Left forelimb (tissue), 1 donor: ENCODE measurements around the gene CAPN11.

Experiments used
- DNase-seq: peaks from one replicate; pipeline ENCODE4 v3.0.0-alpha.2; 2018; ENCODE audit warnings: low spot score

The CAPN11 gene

DNA sequence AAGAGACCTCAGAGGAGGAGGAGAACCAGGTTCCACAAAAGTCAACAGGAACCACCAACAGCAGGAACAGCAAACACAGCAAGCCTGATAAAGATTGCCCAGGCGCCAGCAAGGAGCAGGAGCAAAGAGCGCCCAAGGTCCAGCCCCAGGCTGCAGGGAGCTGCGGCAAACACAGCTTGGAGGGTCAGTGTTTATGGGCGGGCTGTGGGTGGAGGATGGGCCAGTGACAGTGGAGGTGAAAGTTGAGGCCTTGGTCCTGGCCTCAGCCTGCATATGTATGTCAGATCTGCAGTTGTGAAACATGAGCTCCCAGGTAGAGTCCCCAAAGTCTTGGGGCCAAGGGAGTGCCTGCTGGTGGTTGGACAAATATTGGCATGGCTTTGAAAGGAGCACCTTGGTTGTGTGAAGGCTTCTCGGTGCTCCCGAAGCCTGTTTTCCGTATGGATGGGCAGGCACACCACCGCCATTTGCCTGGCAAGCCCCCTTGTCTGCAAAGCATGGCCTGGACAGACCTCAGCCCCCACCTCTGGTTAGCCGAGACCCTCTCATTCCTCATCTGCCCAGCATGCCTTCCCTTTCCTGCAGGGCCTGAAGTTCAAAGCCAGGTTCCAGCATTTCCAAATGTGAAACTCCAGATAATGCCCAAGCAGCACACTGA, 2.0 kb upstream of the CAPN11 start:
- DNase-seq = no peak

- no peak for DNase-seq
Observed at GRCh38 chr6:44157152-44157521, 1.5 kb upstream of the CAPN11 start.

DNA sequence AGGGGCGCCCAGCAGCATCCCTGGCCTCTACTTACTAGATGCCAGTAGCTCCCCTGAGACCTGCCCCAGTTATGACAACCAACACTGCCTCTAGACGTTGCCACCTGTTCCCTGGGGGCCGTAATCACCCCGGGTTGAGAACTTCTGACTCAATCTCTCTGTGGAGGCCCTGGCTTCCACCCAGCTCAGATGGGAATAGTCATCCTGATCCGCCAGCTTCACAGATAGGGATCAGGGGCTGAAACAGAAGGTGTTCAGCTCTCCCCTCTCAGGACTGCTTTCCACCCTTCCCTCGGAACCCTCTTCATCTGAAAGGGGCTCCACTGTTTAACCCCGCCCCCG, 3.3 kb downstream of the CAPN11 start:
- no peak for DNase-seq

GRCh38 chr6:44162876-44163625, 4.4 kb downstream of the CAPN11 start:
- no peak for DNase-seq

DNA sequence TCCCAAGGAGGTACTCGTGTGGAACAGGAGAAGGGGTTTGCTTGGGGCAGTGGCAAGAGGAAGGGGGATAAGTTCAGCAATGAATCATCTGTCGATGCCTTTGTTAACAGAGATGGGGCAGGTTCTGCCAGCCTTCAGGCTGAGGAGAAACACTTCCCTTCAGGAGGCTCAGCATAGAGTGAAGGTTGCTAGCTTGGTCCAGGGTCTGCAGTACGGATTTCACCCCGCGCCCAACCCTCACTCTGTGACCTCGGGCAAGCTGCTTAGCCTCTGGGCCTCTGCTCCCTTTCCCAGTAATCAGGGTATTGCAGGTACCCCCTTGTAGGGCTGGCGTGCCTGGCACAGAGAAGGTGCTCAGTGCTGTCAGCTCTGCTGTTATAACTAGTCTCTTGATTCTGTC, 7.5 kb downstream of the CAPN11 start:
- DNase-seq = no peak

- DNase-seq = no peak
Observed at GRCh38 chr6:44166591-44167184, 8.1 kb downstream of the CAPN11 start.

- DNase-seq = no peak
Observed at GRCh38 chr6:44167567-44167966, 8.9 kb downstream of the CAPN11 start.

GRCh38 chr6:44169154-44169553, 10.5 kb downstream of the CAPN11 start:
- no peak for DNase-seq

DNA sequence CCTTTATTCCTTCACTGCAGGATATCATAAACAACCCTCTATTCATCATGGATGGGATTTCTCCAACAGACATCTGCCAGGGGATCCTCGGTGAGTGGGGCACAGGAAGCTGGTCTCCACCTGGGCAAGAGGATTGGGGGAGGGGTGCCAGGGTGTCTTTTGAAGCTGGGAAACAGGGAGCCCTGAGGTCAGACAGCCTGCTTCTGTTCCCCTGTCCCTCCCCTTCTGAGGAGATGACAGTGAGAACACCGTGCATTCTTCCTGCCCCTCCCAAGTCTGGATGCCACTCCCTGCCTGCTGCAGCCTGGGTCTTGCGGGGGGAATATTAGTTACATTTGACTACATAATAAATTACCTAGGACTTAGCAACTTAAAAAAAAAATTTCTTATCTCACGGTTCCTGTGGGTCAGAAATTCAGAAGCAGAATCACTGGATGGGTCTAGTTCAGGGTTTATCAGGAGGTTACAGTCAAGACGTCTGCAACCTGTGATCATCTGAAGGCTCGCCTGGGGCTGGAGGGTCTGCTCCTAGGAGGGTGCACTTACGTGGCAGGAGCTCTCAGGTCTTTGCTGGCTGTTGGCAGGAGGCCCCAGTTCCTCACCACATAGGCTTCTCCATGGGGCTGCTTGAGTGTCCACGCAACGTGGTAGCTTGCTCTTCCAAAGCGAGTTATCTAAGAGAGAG, 11.4 kb downstream of the CAPN11 start:
- DNase-seq = no peak

DNA sequence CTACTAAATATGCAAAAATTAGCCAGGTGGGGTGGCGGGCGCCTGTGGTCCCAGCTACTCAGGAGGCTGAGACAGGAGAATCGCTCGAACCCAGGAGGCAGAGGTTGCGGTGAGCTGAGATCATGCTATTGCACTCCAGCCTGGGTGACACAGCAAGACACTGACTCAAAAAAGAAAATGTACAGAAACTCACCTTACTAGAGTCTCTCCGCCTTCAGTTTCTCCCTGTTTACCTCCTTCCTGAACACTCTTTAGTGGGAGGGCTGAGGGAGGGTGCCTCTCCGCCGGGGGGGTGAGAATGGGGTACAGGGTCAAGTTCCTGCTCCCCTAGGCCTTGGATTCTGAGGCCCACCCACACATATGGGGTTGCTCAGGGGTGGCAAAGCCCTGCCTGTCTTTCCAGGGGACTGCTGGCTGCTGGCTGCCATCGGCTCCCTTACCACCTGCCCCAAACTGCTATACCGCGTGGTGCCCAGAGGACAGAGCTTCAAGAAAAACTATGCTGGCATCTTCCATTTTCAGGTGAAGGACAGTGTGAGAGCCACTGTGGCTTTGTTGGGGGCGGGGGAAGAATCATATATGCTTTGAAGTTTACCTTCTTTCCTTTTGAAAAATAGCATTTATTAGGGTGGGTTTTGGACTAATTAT, 13.4 kb downstream of the CAPN11 start:
- DNase-seq = no peak

- DNase-seq = peak; percentile 83
Observed at GRCh38 chr6:44172731-44173500, 14.3 kb downstream of the CAPN11 start.

DNA sequence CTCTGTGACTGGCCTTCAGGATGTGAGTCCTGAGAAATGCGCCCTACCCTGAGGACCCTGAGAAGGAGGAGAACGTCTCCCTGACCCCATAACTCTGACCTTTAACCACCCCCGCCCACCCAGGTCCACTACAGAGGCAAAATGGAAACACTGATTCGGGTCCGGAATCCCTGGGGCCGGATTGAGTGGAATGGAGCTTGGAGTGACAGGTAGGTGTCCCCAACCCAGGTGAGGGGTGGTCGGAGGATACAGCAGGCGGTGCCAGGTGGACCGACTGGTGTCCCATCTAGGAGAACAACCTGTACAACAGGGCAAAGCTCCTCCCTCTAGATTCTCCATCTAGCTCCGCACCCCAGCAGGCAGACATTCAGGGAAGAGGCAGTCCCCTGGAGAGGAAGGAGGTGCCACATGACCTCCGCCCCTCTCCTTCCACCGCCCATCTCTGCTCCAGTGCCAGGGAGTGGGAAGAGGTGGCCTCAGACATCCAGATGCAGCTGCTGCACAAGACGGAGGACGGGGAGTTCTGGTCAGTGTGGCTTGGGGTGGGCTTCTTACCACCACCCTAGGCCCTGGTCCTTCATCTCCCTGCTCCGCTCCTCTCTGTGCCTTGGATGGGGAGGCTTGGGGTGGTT, 17.6 kb downstream of the CAPN11 start:
- DNase-seq = peak; percentile 57

- peak; percentile 60 for DNase-seq
Observed at GRCh38 chr6:44176762-44177509, 18.3 kb downstream of the CAPN11 start.

GRCh38 chr6:44177691-44178423, 19.2 kb downstream of the CAPN11 start:
- DNase-seq = peak; percentile 49

DNA sequence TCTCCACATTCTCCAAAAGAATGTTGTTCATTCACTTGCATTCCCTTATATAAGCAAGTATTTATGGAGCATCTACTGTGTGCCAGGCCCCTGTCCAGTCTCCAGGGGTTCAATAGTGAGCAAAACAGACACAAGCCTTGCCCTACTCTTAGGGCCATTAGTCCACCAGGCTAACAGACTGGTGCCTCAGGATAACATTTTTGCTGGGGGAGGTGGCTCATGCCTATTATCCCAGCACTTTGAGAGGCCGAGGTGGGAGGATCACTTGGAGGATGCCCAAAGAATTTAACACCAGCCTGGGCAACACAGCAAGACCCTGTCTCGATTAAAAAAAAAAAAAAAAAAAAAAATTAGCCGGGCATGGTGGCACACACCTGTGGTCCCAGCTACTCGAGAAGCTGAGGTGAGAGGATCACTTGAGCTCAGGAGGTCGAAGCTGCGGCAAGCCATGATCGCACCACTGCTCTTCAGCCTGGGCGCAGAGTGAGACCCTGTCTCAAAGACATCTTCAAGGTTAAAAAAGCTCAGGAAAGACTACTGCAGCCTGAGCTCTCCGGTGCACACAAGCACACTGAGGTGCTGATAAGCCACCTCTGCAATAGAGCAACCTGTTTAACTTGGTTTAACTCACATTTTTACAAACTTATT, 19.9 kb downstream of the CAPN11 start:
- no peak for DNase-seq

DNA sequence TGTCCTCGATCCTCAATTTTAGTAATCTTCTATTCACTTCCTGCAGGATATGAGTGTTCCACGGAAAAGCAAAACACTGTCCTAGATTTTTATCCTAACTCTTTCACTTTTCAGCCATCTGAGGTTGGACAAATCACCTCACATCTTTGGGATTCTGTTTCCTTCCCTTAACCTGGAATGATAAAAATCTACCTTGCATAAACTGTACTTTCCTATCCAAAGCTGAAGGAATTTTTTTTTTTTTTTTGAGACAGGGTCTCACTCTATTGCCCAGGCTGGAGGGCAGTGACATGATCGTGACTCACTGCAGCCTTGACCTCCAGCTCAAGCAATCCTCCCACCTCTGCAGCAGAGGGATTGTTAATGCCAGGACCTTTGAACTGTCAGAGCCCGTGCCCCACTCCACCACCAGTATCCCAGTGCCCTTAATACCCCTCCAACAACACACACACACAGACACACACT, 20.5 kb downstream of the CAPN11 start:
- DNase-seq = no peak

GRCh38 chr6:44179648-44180047, 21.0 kb downstream of the CAPN11 start:
- no peak for DNase-seq

DNA sequence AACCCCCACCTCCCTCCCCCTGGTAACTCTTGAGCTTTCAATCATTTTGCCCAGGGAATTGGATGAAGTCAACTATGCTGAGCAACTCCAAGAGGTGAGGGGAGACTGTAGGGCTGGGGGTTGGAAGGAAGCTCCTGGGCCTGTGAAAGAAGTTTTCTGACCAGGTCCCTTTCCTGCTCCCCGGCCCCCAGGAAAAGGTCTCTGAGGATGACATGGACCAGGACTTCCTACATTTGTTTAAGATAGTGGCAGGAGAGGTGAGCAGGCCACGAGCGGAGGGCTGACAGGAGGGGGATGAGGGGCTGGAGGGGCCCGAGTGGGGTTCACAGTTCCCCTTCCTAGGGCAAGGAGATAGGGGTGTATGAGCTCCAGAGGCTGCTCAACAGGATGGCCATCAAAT, 21.8 kb downstream of the CAPN11 start:
- DNase-seq = no peak

- DNase-seq = no peak
Observed at GRCh38 chr6:44180886-44181285, 22.3 kb downstream of the CAPN11 start.
